ENCODE results near the gene GLT6D1.
"Not testable (repeated sequence)": the region's sequence is repeated elsewhere in the genome, so short reads cannot be mapped to it uniquely, and the experiment has no call there.

Gene GLT6D1, protein sequence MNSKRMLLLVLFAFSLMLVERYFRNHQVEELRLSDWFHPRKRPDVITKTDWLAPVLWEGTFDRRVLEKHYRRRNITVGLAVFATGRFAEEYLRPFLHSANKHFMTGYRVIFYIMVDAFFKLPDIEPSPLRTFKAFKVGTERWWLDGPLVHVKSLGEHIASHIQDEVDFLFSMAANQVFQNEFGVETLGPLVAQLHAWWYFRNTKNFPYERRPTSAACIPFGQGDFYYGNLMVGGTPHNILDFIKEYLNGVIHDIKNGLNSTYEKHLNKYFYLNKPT

DNA sequence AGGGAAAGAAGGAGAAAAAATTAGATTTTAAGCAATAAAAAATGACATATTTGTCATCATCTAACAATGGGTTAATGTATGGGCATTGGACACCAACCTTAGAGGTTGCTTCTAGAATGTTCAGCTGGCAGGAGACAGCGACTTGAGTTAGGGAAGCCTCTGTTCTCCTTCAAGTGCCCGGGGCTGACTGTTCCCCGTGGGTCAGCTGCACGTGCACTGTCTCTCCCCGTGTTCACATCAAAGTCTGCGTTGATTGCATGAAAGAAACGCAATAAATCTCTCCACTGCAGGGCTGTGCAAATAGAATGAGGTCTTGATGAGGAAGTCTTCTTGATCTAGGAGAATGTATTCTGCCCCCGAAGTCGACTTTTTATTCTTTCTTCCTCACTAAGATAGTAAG lies at the start of gene GLT6D1:
Gene GLT6D1 (minus strand): TSS at position 345 of the 400 bp plus-strand sequence. CDS start 353 bp downstream, outside the sequence.
- FAIRE-seq = no peak

DNA sequence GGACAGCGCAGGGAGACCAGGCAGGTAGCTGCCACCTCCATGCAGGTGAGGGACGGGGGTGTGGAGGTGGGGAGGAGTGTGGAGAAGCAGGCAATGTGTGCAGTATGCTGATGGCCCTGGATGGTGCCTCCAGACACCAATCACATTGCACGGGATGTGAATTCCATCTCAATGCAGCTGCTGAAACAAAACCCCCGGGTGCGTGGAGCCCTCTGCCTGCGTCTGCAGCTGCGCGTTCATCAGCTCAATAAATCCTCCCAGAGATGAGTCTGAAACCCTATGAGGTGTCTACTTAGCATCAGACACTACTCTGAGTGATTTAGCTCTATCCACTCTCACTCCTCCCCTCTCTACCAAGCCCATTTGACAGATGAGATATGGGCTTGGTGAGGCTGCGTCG lies 49.7 kb upstream of the GLT6D1 start:
- FAIRE-seq = no peak

DNA sequence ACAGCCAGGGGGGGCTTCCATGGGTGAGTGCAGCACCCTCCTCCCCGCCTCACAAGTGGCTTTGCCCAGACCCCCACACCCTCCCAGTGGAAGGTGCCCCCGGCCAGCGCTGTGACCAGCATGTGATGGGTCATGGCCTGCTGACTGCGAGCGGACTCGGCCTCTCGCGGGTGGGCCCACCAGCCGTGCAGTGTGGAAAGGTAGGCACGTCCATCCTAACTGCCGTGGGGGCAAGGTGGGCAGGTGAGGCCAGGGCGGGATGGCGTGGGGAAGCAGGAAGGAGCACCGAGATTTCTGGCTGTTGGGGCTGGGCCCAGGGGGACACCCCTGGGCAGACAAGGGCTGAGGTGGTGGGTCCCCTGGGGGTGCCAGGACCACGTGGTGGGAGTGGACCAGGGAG lies 47.9 kb upstream of the GLT6D1 start:
- no peak for FAIRE-seq

DNA sequence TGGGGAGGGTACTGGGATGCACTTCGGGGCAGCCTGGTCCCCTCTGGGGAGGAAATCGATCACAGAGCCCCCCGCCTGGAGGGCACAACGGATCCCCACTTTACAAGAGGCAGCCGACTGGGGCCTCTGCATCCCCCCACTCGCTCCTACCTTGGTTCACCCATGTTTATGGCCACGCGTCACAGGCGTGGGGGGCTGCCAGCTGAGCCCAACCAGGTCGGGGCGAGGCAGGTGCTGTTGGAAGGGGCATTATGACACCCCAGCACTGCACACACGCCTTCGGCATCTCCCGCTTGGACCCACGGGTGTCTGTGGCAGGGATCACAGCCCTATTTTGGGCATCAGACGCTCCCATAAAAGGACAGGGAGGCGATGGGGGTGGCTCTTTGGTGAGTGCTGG lies 45.4 kb upstream of the GLT6D1 start:
- FAIRE-seq = no peak

DNA sequence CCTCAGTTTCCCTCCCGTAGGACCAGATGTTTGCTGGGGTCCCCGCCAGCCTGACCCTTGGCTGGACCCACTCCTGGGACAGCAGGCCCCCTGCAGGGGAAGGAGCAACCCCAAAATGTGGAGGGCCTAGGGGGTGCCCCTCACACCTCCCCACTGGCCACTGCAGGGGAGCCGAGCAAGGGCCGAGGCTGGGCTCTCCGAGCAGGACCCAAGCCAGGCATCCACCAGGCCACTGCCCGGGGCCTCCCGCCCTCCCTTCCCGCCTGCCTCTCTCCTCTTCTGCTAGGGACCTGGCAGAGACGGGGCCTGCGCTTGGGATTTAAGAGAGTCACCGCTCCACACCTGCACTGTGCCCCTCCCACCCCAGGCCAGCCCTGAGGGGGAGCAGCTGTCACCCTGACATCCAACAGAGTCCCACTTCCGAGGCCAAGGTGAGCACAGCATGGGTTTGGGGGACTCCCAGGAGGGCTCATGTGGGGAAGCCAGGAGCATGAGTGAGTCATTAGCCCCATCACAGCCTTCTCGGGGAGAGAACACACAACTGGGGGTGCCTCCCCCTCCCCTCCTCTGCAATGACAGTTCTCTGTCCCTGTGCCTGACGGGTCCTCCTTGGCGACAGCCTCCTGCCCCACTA lies 44.2 kb upstream of the GLT6D1 start:
- no peak for FAIRE-seq

DNA sequence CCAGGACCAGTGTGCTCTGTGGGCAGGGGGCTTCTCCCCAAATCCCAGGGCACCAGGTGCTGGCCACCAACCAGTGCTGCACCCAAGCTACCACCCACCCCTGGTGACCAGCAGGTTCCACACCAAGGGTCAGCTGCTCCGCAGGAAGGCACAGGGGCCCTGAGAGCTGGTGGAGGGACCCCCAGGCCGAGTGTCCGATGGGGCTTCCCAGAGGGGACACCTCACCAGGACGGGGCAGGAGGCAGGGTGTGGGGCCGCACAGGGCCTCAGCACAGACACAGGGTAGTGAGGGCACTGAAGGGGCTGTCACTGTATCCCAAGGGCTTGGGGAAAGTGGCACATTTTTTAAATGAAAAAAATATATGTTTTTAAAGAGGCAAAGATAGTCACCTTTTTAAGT lies 41.8 kb upstream of the GLT6D1 start:
- no peak for FAIRE-seq

DNA sequence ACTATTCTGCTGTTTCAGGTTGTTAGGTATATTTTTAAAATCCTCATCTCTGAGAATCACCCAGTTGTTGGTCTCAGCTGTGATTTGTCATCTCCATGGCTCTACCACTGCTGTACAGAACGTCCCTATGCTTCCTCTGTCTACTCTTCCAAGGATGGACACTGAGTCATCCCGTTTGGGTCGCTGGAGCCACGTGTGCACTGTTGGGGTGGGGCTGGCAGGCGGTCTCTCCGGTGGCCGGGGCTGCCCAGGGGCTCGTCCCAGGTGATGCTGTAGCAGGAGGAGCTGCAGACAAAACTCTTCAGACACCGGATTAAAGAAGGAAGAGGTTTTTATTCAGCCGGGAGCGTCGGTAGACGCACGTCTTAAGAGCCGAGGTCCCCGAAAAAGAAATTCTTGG lies 40.7 kb upstream of the GLT6D1 start:
- no peak for FAIRE-seq

DNA sequence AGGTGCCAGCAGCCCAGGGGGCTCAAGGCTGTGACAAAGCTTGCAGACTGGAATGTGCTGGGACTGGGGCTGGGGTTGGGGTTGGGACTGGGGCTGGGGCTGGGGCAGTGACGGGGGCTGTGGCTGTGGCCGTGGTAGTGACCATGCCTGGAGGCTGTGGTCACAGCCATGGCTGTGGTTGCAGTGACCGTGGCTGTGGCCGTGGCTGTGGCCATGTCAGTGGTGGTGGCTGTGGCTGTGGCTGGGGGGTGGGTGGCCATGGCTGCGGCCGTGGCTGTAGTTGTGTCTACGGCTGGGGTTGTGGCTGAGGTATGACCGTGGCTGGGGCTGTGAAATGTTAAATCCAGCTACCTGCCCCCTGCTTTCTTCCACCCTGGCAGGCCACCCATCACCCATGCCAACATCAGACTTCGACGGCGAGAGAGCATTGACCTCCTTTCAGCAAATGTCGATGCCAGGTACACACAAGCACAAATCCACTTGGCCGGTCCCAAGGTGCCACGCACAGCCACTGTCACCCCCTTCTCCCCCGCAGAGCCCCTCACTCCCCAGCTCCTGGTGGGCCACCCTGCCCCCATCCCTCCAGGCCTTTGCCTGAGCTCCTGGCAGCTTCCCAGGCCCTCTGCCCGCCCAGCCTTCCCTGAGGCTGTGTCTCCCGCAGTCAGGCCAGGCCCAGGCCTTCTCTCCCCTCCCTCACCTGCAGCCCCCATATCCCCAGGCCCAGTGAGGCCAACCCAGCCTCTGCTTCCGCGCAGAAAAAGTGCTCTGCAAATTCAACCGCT lies 39.1 kb upstream of the GLT6D1 start:
- no peak for FAIRE-seq

DNA sequence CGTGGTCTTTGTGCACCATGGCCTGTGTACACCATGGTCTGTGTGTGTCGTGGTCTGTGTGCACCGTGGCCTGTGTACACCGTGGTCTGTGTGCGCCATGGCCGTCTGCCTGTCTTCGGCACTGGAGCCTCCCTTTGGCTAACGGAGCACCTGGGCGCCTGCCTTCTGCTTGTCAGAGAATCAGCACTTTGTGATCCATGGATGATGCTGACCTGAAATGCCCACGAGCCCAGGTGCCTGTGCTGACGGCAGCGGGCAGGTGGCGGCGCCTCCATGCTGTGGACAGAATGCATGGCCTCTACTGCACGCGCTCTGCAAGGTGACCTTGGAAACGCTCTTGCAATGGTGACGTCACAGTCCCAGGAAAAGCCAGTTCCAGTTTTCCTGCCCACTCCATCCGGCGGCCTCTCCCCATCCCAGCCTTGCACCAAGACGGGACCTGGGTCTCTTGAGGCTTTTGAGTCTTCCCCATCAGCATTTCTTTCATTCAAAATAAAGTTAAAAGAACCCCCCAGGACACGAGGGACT lies 38.4 kb upstream of the GLT6D1 start:
- no peak for FAIRE-seq

DNA sequence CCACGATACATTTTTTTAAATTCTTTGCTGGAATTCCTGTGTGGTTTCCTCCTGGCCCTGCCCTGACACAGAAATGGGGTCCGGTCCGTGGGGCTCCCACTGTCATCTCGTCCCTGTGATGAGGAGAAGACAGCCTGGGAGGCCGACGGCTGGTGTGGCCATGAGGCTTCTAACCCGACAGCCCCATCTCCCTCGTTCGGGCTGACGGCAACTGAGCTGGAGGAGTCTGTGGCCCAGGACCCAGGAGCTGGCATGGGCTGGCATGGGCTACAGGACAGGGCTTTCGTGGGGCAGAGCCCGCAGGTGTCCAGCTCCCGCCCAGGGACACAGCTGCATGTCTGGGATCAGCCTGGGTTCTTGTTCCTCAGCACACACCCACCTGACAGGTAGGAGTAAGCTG lies 37.6 kb upstream of the GLT6D1 start:
- FAIRE-seq = no peak

DNA sequence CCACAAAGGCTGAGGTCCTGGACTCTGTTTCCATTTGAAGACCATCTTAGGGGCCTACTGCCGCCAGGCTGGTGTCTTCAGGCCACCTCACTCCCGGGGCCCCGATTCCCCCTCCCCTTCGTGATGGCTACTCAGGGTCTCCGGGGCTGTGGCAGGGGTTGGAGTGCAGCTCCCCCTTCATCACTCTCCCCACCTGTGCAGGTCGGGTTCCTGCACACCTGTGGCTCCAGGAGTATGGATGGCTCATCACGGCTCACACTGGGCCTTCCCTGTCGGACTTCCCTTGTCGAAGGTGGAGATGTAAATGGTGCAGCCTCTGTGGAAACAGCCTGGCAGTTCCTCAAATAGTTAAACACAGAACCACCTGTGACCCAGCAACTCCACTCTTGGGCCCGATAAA lies 35.6 kb upstream of the GLT6D1 start:
- FAIRE-seq = no peak

DNA sequence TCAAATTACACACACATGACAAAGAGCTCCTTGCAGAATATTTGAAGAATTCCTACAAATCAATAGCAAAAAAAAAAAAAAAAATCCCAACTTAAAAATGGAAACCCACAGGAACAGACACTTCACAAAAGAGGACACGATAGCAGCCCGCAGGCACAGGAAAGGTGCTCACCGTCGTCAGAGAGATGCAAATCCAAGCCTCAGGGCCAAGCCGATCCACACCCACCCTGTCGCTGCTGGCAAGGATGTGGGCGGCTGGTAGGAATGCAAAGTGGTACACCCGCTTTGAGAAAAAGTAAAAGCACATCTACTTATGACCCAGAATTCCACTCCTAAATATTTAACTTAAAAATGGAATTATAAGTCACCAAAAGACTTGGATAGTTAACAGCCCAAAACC lies 34.6 kb upstream of the GLT6D1 start:
- no peak for FAIRE-seq

DNA sequence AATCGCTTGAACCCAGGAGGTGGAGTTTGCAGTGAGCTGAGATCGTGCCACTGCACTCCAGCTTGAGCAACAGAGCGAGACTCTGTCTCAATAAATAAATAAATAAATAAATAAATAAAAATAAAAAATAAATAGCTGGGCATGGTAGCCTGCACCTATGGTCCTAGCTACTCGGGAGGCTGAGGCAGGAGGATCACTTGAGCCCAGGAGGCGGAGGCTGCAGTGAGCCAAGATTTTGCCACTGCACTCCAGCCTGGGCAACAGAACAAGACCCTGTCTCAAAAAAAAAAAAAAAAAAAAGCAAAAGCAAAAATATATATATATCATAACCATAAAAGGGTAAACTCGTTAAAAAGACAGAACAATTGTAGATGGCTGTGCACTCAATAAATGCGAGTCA lies 33.4 kb upstream of the GLT6D1 start:
- not testable (repeated sequence) for FAIRE-seq

DNA sequence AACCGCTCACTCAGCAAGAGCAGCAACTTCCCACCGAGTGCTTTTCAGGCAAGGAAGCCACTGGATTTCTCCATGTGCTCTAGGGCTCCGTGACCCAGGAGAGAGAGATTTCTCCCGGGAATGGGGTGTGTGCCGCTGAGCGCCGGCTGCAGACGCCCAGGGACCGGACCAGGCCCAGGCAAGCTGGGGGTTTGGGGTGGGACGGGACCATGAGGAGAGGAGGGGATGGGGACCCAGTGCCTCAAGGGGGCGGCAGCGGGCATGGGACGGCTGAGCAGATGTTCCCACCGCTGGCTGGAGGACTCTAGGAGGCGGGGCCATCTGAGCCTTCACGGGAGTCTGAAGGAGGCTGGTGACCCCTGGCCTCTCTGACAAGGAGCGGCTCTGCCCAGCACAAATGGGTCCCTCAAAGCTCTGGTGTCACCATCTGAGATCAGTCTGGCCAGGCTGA lies 32.3 kb upstream of the GLT6D1 start:
- FAIRE-seq = no peak

DNA sequence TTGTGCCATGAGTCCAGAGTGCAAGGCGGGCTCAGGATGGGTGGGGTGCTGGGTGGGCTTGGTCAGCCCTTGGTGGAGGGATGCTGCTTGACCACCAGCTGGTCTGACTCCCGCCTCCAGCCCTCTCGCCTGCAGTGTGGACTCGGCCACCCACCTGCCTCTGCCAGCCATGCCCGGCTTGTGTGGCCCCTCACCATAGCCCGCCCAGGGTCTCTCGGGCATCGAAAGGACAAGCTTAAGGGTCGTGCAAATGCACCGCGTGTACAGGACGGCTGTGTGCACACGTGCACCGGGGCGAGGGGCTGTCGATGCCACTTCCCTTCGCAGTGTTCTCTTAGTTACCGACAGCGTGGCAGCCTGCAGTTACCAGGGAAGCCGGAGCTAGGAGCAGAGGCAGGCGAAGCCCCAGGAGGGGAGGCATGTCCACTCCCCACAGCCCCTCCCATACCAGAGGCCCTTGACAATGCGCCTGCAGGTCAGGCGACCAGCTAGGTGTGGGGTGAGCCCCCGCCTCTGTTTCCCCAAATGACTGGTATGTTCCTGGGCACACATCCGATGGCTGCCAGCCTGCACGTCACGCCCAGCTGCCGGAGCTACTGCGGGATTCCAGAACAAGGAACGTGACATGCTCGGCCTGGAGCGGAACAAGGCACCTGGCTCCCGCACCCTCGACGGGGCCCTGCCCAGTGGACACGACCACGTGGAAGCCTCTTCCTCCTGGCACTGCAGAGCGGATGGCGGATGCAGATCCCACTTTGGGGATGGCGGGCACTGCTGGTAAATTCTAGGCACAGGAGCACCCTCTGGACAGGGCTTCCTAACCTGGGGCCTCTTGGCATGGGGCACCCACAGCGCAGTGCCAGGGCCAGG lies 31.6 kb upstream of the GLT6D1 start:
- no peak for FAIRE-seq

DNA sequence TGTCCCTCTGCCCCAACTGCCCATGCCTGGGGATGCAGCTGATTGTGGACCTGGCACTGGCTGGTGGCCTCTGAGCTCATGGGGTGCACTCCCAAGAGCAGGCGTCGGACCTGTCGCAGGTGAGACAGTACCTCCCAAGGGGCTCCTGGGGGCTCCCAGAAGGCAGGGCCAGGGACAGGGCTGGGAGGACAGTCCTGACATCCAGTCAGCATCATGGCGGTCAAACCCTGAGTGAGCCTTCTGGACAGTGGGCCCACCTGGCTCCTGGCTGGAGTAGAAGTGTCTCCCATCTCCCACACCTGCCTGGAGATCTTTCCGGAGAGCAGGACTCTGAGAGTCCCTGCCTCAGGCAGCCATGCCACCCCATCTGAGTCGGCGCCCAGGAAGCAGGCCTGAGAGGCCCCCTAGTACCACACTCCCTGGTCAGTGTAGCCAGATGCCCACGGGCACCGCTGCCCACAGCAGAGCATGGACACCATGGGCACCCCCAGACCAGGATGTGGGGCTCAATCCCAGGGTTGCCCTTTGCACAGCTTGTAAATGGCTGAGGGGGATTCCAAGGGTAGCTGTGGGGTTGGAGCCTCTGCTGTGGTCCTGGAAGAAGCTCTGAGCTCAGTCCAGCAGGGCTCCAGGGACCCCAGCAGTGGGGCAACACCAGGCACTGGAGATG lies 30.4 kb upstream of the GLT6D1 start:
- FAIRE-seq = no peak

DNA sequence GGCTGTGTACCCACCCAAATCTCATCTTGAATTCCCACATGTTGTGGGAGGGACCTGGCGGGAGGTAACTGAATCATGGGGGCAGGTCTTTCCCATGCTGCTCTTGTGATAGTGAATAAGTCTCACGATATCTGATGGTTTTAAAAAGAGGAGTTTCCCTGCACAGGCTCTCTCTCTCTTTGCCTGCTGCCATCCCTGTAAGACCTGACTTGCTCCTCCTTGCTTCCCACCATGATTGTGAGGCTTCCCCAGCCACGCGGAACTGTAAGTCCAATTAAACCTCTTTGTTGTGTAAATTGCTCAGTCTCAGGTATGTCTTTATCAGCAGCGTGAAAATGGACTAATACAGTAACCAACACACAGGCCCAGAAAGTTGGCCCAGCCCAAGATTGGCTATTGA lies 29.7 kb upstream of the GLT6D1 start:
- FAIRE-seq = not testable (repeated sequence)

DNA sequence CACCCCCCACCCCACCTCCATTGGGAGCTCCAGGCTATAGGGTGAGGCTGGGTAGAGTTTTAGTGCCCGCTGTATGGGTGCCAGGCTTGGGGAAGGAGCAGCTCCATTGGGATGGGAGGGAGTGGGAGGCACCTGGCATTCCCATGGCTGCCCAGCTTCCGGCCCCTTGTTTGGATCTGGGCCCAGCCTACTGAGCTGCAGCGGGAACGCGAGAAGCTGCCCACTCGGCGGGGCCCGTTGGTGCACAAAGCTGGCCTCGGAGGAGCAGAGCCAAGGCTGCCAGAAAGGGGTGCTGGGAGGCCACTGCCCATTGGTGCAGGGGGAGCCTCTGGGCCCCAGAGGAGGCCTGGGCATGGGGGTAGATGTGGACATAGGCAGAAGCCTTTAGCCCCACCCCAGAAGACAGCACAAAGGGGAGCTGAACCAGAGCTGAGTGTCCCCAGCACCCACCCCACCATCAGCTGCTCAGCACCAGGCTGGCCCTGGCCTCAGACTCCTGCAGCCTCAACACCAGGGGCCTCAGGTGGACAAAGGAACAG lies 28.2 kb upstream of the GLT6D1 start:
- FAIRE-seq = no peak

DNA sequence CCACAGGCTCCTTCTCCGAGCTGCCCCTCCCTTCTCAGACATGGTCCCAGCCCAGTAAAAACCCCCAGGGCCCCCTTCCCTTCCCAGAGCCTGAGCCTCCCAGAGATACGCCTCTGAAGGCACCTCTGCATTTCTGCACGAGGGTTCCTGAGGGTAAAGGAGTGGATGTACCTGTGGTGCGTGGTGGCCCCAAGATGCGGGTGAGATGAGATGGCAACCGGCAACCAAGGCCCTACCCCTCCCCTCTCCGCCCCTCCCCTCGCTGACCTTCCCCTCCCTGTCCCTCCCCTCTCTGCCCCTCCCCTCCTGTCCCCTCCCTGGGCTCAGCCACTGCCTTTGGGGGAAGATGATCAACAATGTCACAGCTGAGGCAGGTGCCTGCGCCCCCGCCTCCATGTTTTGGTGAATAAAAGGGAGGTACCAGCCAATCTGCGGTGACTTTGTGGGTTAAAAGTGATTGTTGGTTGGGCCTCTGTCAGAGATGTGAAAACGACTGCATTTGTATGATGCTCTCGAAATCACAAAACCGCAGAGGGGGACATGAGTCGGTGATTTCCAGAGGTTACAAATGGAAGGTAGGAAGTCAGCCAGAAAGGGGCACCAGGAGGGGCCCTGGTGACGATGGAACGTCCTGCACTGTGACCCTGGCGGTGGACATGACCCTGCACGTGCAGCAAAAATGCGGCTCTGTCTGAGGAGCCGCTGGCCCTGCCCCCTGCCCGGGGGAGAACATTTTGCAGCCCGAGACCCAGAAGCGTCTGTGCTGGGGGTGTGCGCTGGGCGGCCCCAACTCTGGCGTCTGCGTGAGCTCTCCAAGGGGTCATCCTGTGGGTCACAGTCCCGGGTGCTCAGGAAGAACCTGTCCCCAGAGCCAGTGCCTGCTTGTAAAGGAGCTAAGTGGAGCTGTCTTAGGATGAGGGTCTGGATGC lies 27.5 kb upstream of the GLT6D1 start:
- no peak for FAIRE-seq

DNA sequence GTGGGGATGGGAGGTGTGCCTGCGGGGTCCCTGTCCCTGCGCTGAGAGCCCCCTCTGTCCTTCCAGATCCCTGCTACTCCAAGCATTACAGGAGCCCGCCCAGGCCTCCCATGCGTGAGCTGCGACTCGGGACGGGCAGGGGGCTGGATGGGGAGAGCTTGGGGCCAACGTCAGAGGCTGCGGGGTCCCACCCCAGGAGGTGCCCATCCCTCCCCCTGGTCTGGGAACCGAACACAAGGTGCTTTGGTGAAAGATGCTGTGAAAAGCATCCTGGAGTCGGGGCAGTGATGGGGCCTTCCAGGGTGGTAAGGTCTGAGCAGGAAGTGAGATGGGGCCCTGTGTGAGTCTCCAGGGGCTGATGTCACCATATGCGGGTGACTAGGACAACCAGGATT lies 26.5 kb upstream of the GLT6D1 start:
- FAIRE-seq = no peak
